Measurements from ENCODE around the gene MYO7B. TPM values are rescaled to one million over a fixed set of nuclear protein-coding genes. Genes with fewer than 3 reads are reported as not detected.
A peak's percentile ranks its signal among the peaks of the same experiment; 100 is the strongest.

Gene MYO7B
- total RNA-seq, 2 experiments from 2014 or later, result 4.7 to 5.2 TPM

DNA sequence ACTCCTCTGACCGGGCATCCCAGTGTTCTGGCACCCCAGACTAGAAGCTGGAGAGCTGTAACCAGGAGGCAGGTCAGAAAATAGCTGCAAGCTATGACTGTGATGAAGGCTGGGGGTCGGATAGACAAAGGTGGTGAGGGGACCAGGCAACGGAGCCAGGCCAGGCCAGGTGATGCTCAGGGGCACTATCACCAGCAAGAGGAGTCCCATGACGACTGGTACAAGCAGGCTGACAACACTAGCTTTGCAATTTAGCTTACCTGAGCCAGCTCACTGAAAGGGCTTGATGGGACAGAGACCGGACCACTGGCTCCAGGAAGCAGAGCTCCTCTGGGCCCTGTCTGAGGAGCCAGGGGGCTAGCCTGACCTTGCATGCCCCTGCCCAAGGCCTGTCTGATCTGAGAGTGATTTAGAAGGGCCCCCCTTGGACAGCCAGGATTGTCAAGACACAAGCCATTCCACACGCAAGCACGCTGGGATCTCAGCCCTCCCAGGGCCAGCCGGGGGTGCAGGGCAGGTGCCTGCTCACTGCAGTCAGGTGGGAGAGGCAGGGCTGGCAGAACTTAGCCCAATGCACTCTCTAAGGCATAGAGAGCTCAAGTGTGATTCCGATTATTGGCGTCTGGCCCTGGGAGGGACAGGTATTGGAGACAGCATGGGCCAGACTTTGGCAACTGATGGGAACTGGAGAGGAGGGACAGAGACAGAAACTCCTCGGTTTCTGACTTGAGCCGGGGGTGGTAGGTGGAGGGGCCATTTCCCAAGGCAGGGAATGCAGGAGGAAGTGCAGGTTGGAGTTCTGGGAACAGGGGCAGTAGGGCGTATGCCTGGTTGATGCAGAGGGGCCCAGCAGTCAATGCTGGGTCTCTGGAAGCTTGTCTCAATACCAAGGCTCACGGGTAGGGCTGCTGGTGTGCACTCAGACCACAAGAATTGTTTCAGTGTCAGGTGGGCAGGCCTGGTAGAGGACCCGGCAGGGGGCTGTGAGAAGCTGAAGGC lies 47.7 kb downstream of the MYO7B start:
- Mint-ChIP-seq H3K4me1 (peaks cover 5% of the 10 kb centered on the region), H3K36me3 (no peaks in the 10 kb centered on the region), H3K27ac (peak overlapping the region; percentile 21), H3K4me3 (no peak overlapping the region), H3K27me3 (no peaks in the 10 kb centered on the region), H3K9me3 (no peaks in the 10 kb centered on the region)
- DNase-seq, result peak; percentile 17
- no peak for ATAC-seq (ENCODE audit: low read depth)
- POLR2A ChIA-PET, result interaction anchor here (1.0 kb wide), 1 partner anchor 57 kb away, joined by 3 read pairs; the partner anchor contains the start of gene IWS1

DNA sequence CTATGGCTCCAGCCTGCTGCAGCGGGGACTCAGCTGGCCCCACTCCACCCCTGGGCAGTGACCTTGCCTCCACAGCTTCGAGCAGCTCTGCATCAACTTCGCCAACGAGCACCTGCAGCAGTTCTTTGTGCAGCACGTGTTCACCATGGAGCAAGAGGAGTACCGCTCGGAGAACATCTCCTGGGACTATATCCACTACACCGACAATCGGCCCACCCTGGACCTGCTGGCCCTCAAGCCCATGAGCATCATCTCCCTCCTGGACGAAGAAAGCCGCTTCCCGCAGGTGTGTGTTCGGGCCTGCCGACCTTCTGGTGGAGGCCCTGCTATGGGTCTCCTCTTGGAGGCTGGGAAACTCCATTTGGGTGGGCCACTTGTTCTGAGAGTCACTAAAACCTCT lies 48.6 kb downstream of the MYO7B start:
- Mint-ChIP-seq H3K27ac (no peak overlapping the region), H3K4me3 (no peak overlapping the region), H3K27me3 (no peaks in the 10 kb centered on the region), H3K4me1 (peaks cover 5% of the 10 kb centered on the region), H3K36me3 (no peaks in the 10 kb centered on the region), H3K9me3 (no peaks in the 10 kb centered on the region)
- no peak for ATAC-seq (ENCODE audit: low read depth)
- DNase-seq, result peak; percentile 14
- POLR2A ChIA-PET, result no interaction called here

DNA sequence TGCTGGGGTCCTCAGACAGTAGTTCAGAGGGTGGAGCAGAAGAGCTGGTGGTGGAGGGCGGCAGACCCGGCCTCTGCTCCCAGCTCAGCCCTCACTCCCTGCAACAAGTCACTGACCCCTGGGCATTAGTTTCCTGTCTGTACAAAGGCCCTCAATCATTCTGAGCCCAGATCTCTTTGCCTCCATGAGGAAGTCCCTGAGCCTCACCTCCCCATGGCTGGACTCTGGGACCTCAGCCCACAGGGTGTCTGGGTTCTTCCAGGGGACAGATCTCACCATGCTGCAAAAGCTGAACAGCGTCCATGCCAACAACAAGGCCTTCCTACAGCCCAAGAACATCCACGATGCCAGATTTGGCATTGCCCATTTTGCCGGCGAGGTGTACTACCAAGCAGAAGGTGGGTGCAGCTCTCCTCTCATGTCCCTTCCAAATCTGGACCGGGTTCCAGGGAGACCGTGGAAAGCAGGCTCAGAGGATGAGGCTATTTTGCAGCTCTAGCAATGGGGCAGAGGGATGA lies 49.1 kb downstream of the MYO7B start:
- Mint-ChIP-seq H3K4me1 (peaks cover 5% of the 10 kb centered on the region), H3K9me3 (no peaks in the 10 kb centered on the region), H3K27me3 (no peaks in the 10 kb centered on the region), H3K36me3 (no peaks in the 10 kb centered on the region), H3K27ac (no peak overlapping the region), H3K4me3 (no peak overlapping the region)
- ATAC-seq (ENCODE audit: low read depth) (no peak), DNase-seq (peak; percentile 7)
- POLR2A ChIA-PET, result no interaction called here

DNA sequence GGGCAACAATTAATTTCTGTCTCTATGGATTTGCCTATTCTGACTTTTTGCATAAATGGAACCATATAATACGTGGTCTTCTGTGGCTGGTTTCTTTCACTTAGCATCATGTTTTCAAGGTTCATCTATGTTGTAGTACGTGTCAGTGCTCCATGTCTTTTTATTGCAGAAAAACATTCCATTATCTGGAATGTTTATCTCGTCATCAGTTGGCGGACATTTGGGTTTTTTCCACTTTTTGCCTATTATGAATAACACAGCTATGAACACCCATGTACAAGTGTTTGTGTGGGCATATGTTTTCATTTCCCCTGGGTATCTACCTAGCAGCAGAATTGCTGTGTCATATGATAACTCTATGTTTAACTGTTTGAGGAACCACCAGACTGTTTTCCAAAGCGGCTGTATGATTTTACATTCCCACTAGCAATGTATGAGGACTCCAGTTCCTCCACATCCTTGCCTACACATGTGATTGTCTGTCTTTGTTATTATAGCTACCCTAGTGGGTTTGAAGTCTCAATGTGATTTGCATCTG lies 49.9 kb downstream of the MYO7B start:
- Mint-ChIP-seq H3K4me3 (no peak overlapping the region), H3K9me3 (no peaks in the 10 kb centered on the region), H3K27ac (no peak overlapping the region), H3K4me1 (peaks cover 3% of the 10 kb centered on the region), H3K36me3 (no peaks in the 10 kb centered on the region), H3K27me3 (no peaks in the 10 kb centered on the region)
- DNase-seq, result no peak
- POLR2A ChIA-PET, result no interaction called here
- ATAC-seq (ENCODE audit: low read depth), result no peak

DNA sequence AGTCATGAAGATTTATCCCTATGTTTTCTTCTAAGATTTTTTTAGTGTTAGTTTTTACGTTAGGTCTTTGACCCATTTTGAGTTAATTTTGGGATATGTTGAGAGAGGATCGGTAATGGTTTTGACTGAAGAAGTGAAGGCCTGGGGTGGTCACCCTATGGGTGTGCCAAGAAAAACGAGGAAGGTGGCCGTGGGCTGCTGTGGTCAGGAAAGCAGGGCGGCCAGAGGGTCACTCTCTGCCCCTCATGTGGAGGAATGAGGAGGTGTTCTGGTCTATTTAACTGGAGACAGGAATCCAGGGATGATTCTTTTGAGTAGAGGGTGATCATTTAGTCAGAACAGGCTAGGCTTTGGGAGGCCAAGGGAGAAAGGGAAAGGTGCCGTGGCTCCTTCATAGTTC lies 50.7 kb downstream of the MYO7B start:
- POLR2A ChIA-PET, result no interaction called here
- peak; percentile 4 for DNase-seq
- H3K9me3 Mint-ChIP-seq, result no peaks in the 10 kb centered on the region
- no peaks in the 10 kb centered on the region for H3K27me3 Mint-ChIP-seq
- no peak for ATAC-seq (ENCODE audit: low read depth)
- no peaks in the 10 kb centered on the region for H3K36me3 Mint-ChIP-seq
- no peak overlapping the region for H3K27ac Mint-ChIP-seq
- no peaks in the 10 kb centered on the region for H3K4me1 Mint-ChIP-seq
- H3K4me3 Mint-ChIP-seq, result no peak overlapping the region

DNA sequence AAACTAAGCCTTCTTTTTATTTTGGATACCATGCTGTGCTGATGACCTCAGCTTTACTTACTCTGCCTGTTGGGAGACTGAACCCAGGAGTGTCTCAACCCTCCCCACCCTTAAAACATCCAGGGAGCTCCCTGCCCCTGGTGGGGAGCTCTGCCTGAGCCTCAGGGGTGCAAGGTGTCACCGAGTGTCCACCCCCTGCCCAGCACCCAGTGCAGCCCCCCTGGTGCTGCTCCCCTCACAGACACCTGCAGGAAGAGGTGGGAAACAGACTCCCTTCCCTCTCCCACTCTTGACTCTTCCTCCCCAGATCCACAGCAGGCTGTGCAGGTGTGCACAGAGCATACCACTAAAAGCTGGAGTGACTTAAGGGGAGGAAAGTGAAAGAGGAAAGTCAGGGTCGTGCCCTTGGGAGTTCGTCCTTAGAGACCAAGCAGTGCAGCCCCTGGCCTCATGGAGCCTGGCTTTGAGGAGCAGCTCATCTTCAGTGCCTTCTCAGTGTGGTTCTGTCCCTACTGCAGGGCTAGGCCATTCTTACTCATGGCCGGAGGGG lies 51.3 kb downstream of the MYO7B start:
- Mint-ChIP-seq H3K27ac (no peak overlapping the region), H3K36me3 (no peaks in the 10 kb centered on the region), H3K4me3 (no peak overlapping the region), H3K4me1 (no peaks in the 10 kb centered on the region), H3K27me3 (no peaks in the 10 kb centered on the region), H3K9me3 (no peaks in the 10 kb centered on the region)
- POLR2A ChIA-PET, result no interaction called here
- ATAC-seq (ENCODE audit: low read depth), result no peak
- peak; percentile 20 for DNase-seq

DNA sequence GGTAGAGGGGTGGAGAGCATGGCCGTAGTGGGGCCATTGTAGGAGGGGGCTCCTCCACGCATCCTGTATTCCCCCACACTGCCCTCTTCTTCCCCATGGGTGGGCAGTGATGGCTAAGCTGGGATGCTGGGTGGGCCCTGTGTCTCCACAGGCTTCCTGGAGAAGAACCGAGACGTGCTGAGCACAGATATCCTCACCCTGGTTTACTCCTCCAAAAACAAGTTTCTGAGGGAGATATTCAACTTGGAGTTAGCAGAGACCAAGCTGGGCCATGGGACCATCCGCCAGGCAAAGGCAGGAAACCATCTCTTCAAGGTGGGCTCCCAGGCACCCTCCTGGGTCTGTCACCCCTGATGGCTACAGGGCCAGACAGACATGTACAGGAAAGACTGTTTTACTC lies 52.8 kb downstream of the MYO7B start:
- Mint-ChIP-seq H3K36me3 (no peaks in the 10 kb centered on the region), H3K4me3 (no peak overlapping the region), H3K27ac (no peak overlapping the region), H3K27me3 (no peaks in the 10 kb centered on the region), H3K9me3 (no peaks in the 10 kb centered on the region), H3K4me1 (no peaks in the 10 kb centered on the region)
- POLR2A ChIA-PET, result interaction anchor here (0.6 kb wide), 1 partner anchor 137 kb away, joined by 3 read pairs; no protein-coding TSS in a partner anchor
- ATAC-seq (ENCODE audit: low read depth), result no peak
- DNase-seq, result no peak

DNA sequence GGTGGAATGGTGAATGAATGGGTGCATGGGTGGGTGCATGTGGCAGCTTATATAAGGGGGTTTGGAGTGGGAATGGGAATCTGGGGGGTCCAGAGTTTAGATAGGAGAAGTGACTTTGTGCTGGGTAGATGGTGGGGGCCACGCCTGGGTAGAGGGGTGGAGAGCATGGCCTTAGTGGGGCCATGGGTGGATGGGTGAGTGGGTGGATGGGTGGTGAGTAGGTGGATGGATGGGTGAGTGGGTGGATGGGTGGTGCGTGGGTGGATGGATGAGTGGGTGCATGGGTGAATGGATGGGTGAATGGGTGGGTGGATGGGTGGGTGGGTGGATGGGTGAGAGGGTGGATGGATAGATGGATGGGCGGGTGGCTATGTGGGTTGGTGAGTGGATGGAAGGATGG lies 53.9 kb downstream of the MYO7B start:
- ATAC-seq (ENCODE audit: low read depth) (no peak), DNase-seq (no peak)
- Mint-ChIP-seq H3K4me1 (no peaks in the 10 kb centered on the region), H3K36me3 (no peaks in the 10 kb centered on the region), H3K27me3 (no peaks in the 10 kb centered on the region), H3K9me3 (no peaks in the 10 kb centered on the region), H3K4me3 (no peak overlapping the region), H3K27ac (no peak overlapping the region)
- POLR2A ChIA-PET, result no interaction called here

DNA sequence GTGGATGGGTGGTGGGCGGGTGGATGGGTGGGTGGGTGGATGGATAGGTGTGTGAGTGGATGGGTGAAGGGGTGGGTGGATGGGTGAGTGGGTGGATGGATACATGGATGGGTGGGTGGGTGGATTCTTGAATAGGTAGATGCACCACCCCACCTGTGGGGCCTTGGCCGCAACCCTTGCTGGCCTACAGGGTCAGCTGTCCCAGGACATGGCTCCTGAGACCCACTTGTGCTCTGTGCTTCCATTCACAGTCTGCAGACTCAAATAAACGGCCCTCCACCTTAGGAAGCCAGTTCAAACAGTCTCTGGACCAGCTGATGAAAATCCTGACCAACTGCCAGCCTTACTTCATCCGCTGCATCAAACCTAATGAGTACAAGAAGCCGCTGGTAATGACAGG lies 54.4 kb downstream of the MYO7B start:
- H3K27ac Mint-ChIP-seq, result no peak overlapping the region
- no peak for ATAC-seq (ENCODE audit: low read depth)
- no peaks in the 10 kb centered on the region for H3K4me1 Mint-ChIP-seq
- no peaks in the 10 kb centered on the region for H3K27me3 Mint-ChIP-seq
- H3K9me3 Mint-ChIP-seq, result no peaks in the 10 kb centered on the region
- no peaks in the 10 kb centered on the region for H3K36me3 Mint-ChIP-seq
- H3K4me3 Mint-ChIP-seq, result no peak overlapping the region
- POLR2A ChIA-PET, result no interaction called here
- peak; percentile 11 for DNase-seq

DNA sequence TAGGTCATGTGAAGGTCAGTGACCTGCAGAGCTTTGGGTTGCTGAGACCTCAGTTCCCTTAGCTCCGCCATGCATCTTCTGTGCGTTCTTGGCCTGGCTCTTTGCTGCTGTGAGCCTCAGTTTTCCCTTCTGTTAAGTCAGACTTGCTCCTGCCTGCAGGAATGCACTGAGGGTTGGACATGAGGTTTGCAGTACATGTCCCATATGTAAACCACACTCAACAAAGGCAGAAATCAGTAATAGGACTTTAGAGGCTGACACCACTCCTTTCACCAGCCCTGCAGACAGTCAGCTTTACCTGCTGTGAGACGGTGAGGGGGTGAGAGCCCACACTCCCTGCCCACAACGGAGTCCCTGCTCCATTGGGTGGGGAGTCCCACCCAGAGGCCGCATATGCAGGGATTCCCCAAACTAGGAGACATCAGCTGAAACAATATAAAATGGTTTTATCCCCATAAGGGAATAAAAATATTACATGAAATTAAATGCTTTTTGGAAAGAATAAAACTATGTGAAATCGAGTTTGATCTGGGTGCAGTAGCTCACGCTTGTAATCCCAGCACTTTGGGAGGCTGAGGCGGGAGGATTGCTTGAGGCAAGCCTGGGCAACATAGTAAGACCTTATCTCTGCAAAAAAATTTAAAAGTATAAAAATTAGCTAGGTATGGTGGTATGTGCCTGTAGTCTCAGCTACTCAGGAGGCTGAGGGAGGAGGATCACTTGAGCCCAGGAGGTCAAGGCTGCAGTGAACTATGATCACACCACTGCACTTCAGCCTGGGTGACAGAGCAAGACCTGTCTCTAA lies 55.1 kb downstream of the MYO7B start:
- DNase-seq (peak; percentile 16), ATAC-seq (ENCODE audit: low read depth) (no peak)
- no peaks in the 10 kb centered on the region for H3K27me3 Mint-ChIP-seq
- H3K4me1 Mint-ChIP-seq, result no peaks in the 10 kb centered on the region
- H3K4me3 Mint-ChIP-seq, result no peak overlapping the region
- no peaks in the 10 kb centered on the region for H3K36me3 Mint-ChIP-seq
- no peaks in the 10 kb centered on the region for H3K9me3 Mint-ChIP-seq
- POLR2A ChIA-PET, result interaction anchor here (0.7 to 2.1 kb wide), 6 partner anchors 15 to 111 kb away, joined by 3 to 18 read pairs (median 6); partner anchors contain the start of gene SFT2D3
- peak overlapping the region; percentile 58 for H3K27ac Mint-ChIP-seq

DNA sequence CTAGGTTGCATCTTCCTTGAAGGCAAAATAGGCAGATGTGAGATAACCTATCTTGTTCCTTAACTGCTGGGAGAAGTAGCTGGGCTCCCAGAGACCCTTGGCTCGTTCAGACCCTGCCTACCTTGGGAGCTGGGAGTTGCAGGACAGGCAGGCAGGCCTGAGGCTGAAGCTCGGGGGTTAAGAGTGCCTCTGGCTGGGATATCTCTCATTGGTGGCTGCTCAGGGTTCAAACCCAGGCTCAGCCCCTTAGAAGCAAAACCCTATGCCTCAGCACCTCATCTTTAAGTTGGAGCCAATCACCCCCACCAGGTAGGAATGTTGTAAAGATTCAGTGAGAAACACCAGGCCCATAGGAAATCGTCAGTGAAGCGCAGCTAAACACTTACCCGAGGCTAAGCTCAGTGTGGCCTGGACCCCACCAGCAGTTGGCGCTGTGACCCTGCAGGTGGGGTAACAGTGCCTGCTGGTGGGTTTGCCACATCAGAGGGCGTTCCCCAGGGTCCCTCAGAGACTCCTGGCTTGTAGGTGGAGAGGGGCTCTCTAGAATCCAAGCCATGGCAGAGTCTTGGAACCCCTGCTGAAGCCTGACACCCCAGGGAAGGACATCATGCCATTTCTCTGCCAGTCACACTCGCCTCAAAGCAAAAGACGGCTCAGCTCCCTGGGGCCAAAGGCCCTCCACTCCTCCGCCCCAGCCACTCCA lies 55.9 kb downstream of the MYO7B start:
- POLR2A ChIA-PET, result interaction anchor here (0.6 to 2.1 kb wide), 8 partner anchors 15 to 196 kb away, joined by 3 to 18 read pairs (median 4); partner anchors contain the start of gene SFT2D3
- ATAC-seq (ENCODE audit: low read depth), result peak; percentile 96
- Mint-ChIP-seq H3K4me3 (no peak overlapping the region), H3K27ac (peak overlapping the region; percentile 58), H3K4me1 (no peaks in the 10 kb centered on the region), H3K9me3 (no peaks in the 10 kb centered on the region), H3K36me3 (no peaks in the 10 kb centered on the region), H3K27me3 (no peaks in the 10 kb centered on the region)
- peak; percentile 82 for DNase-seq

DNA sequence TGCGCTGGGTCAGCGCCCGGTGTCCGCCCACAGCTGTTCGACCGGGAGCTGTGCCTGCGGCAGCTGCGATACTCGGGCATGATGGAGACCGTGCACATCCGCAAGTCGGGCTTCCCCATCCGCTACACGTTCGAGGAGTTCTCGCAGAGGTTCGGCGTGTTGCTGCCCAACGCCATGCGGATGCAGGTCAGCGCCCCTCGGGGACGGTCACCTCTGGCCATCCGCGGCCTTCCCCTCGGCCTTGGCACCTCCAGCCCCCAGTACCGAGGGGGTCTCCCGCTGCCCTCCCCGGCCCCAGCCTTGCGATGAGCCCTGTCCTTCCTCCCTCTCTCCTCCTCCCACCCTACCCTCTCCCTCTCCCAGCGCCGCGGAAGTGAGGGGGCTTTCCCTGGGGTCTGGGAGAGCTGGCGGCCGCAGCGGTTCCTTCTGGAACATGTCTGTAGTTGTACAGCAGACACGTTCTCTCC lies 57.3 kb downstream of the MYO7B start:
- no peak overlapping the region for H3K4me3 Mint-ChIP-seq
- POLR2A ChIA-PET, result no interaction called here
- H3K4me1 Mint-ChIP-seq, result no peaks in the 10 kb centered on the region
- no peaks in the 10 kb centered on the region for H3K9me3 Mint-ChIP-seq
- ATAC-seq (ENCODE audit: low read depth), result no peak
- H3K27me3 Mint-ChIP-seq, result no peaks in the 10 kb centered on the region
- H3K36me3 Mint-ChIP-seq, result peaks cover 1% of the 10 kb centered on the region
- peak; percentile 23 for DNase-seq
- no peak overlapping the region for H3K27ac Mint-ChIP-seq
